ENCODE data around the gene KIAA0753. TPM values are rescaled to one million over a fixed set of nuclear protein-coding genes. Genes with fewer than 3 reads are reported as not detected.

The KIAA0753 gene
- polyA plus RNA-seq, 1 experiment = 11.5 TPM

GRCh38 chr17:6684460-6684783 lies 43.9 kb upstream of the KIAA0753 start:
- TF ChIP-seq CTCF (IDR thresholded peaks at IDR 0.05; ENCODE audit: low read depth, low read length) = no peak
- H3K4me3 ChIP-seq (ENCODE audit: low read depth, low read length) = no peak overlapping the region
- CTCF ChIA-PET = interaction anchor here (1.4 kb wide), 1 partner anchor 337 kb away, joined by 4 read pairs; no protein-coding TSS in a partner anchor
- no peak overlapping the region for H3K27ac ChIP-seq (ENCODE audit: low read depth, low read length)
- DNase-seq (ENCODE audit: low read depth, low spot score) = no peak
- POLR2A ChIA-PET = no interaction called here
- H3K27me3 ChIP-seq (ENCODE audit: control insufficient read depth, insufficient read depth, low read length) = peaks cover 7% of the 10 kb centered on the region
- no peaks in the 10 kb centered on the region for H3K9me3 ChIP-seq (ENCODE audit: control insufficient read depth, insufficient read depth, low read length)

GRCh38 chr17:6683730-6684459 lies 43.4 kb upstream of the KIAA0753 start:
- Histone ChIP-seq H3K27me3 (ENCODE audit: control insufficient read depth, insufficient read depth, low read length) (peaks cover 7% of the 10 kb centered on the region), H3K4me3 (ENCODE audit: low read depth, low read length) (no peak overlapping the region), H3K27ac (ENCODE audit: low read depth, low read length) (no peak overlapping the region), H3K9me3 (ENCODE audit: control insufficient read depth, insufficient read depth, low read length) (no peaks in the 10 kb centered on the region)
- TF ChIP-seq CTCF (IDR thresholded peaks at IDR 0.05; ENCODE audit: low read depth, low read length) = no peak
- CTCF ChIA-PET = interaction anchor here (1.4 kb wide), 1 partner anchor 338 kb away, joined by 4 read pairs; no protein-coding TSS in a partner anchor
- DNase-seq (ENCODE audit: low read depth, low spot score) = no peak
- POLR2A ChIA-PET = no interaction called here

GRCh38 chr17:6683081-6683684 lies 42.7 kb upstream of the KIAA0753 start:
- H3K4me3 ChIP-seq (ENCODE audit: low read depth, low read length) = no peak overlapping the region
- ChIA-PET POLR2A (no interaction called here), CTCF (interaction anchor here (0.9 to 1.4 kb wide), 2 partner anchors 18 to 339 kb away, joined by 3 to 4 read pairs; no protein-coding TSS in a partner anchor)
- TF ChIP-seq CTCF (IDR thresholded peaks at IDR 0.05; ENCODE audit: low read depth, low read length) = no peak
- peaks cover 7% of the 10 kb centered on the region for H3K27me3 ChIP-seq (ENCODE audit: control insufficient read depth, insufficient read depth, low read length)
- H3K27ac ChIP-seq (ENCODE audit: low read depth, low read length) = no peak overlapping the region
- no peak for DNase-seq (ENCODE audit: low read depth, low spot score)
- H3K9me3 ChIP-seq (ENCODE audit: control insufficient read depth, insufficient read depth, low read length) = no peaks in the 10 kb centered on the region

- TF ChIP-seq CTCF (IDR thresholded peaks at IDR 0.05; ENCODE audit: low read depth, low read length) = no peak
- Histone ChIP-seq H3K27me3 (ENCODE audit: control insufficient read depth, insufficient read depth, low read length) (peaks cover 9% of the 10 kb centered on the region), H3K4me3 (ENCODE audit: low read depth, low read length) (no peak overlapping the region), H3K9me3 (ENCODE audit: control insufficient read depth, insufficient read depth, low read length) (no peaks in the 10 kb centered on the region), H3K27ac (ENCODE audit: low read depth, low read length) (no peak overlapping the region)
- POLR2A ChIA-PET = no interaction called here
- DNase-seq (ENCODE audit: low read depth, low spot score) = no peak
- CTCF ChIA-PET = interaction anchor here (0.8 to 1.6 kb wide), 3 partner anchors 16 to 322 kb away, joined by 3 to 7 read pairs (median 4); no protein-coding TSS in a partner anchor
These were observed 41.8 kb upstream of the KIAA0753 start for GRCh38 chr17:6682339-6682738.

- TF ChIP-seq CTCF (IDR thresholded peaks at IDR 0.05; ENCODE audit: low read depth, low read length) = no peak
- H3K9me3 ChIP-seq (ENCODE audit: control insufficient read depth, insufficient read depth, low read length) = no peaks in the 10 kb centered on the region
- peaks cover 14% of the 10 kb centered on the region for H3K27me3 ChIP-seq (ENCODE audit: control insufficient read depth, insufficient read depth, low read length)
- no peak overlapping the region for H3K4me3 ChIP-seq (ENCODE audit: low read depth, low read length)
- no peak overlapping the region for H3K27ac ChIP-seq (ENCODE audit: low read depth, low read length)
- POLR2A ChIA-PET = no interaction called here
- no peak for DNase-seq (ENCODE audit: low read depth, low spot score)
- CTCF ChIA-PET = interaction anchor here (0.8 to 1.6 kb wide), 2 partner anchors 15 to 323 kb away, joined by 4 to 7 read pairs; no protein-coding TSS in a partner anchor
These were observed 41.2 kb upstream of the KIAA0753 start for GRCh38 chr17:6681671-6682070.

All from AG04450 (cell line).